Measurements from ENCODE around the gene CSGALNACT2.

Gene CSGALNACT2, protein sequence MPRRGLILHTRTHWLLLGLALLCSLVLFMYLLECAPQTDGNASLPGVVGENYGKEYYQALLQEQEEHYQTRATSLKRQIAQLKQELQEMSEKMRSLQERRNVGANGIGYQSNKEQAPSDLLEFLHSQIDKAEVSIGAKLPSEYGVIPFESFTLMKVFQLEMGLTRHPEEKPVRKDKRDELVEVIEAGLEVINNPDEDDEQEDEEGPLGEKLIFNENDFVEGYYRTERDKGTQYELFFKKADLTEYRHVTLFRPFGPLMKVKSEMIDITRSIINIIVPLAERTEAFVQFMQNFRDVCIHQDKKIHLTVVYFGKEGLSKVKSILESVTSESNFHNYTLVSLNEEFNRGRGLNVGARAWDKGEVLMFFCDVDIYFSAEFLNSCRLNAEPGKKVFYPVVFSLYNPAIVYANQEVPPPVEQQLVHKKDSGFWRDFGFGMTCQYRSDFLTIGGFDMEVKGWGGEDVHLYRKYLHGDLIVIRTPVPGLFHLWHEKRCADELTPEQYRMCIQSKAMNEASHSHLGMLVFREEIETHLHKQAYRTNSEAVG

DNA sequence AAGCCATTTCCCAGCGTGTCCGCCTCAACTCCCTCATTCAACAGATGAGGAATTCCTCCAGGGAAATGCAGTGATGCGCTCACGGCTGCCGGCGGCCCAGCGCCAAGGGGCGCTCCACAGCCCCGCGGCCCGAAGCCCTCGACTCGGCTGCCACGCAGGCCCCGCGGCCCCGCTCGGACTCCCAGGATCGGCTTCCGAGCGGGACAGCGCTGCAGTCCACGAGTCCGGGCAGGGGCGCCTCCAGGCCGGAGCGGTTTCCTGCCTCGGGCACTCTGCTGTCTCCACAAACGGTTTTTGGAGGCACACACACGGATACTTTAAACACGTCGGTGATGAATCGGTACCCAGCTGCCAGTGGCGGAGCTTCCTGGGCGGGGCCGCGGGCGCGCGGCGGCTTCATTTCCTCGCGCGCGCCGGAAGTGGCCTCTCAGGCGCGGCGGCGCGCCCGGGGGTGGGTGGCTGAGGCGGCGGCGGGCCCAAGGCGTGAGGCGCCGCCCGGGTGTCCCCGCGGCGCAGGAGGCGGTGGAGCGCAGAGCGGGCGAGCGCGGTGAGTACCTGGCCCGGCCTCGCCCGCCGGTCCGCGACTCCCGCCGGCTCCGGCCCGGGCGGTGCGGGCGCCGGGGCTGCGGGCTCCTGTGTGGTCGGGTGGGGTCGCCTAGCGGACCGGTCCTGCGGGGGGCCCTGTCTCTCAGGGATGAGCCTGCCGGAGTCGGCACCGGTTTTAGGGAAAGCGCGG is at the start of gene CSGALNACT2:
Gene CSGALNACT2, plus strand, starts transcription at position 425 of the 736 bp plus-strand sequence. CDS start 16,705 bp downstream, outside the sequence.
- peak within 1 kb of the TSS; percentile 73 for H3K4me3 ChIP-seq (ENCODE audit: low read length)
- TF ChIP-seq, protein P1, sequence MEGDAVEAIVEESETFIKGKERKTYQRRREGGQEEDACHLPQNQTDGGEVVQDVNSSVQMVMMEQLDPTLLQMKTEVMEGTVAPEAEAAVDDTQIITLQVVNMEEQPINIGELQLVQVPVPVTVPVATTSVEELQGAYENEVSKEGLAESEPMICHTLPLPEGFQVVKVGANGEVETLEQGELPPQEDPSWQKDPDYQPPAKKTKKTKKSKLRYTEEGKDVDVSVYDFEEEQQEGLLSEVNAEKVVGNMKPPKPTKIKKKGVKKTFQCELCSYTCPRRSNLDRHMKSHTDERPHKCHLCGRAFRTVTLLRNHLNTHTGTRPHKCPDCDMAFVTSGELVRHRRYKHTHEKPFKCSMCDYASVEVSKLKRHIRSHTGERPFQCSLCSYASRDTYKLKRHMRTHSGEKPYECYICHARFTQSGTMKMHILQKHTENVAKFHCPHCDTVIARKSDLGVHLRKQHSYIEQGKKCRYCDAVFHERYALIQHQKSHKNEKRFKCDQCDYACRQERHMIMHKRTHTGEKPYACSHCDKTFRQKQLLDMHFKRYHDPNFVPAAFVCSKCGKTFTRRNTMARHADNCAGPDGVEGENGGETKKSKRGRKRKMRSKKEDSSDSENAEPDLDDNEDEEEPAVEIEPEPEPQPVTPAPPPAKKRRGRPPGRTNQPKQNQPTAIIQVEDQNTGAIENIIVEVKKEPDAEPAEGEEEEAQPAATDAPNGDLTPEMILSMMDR (conservative IDR thresholded peaks at IDR 0.05; ENCODE audit: low read depth, low read length) = no peak
- no peak for DNase-seq (ENCODE audit: low read depth)

DNA sequence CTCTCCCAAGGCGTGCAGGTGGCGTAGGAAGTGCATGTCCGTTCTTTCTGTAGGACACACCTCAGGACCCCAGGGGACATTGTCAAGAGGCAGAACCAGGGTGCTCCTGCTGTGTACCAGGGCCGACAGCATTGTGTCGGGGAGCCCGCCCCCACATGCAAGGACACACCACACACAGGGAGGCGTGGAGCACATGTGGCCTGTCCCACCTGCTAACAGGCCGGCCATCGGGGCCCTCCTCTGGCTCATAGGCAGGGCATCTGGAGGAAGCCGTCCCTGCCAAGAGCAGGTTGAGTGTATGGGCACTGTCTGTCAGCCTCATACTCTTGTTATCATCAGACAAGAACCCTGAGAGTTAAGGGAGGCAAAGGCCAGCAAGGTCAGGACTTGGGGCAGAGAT is 48.7 kb upstream of the CSGALNACT2 start:
- no peak overlapping the region for H3K4me3 ChIP-seq (ENCODE audit: low read length)
- no peak for DNase-seq (ENCODE audit: low read depth)
- TF ChIP-seq, protein P1 (conservative IDR thresholded peaks at IDR 0.05; ENCODE audit: low read depth, low read length) = no peak

DNA sequence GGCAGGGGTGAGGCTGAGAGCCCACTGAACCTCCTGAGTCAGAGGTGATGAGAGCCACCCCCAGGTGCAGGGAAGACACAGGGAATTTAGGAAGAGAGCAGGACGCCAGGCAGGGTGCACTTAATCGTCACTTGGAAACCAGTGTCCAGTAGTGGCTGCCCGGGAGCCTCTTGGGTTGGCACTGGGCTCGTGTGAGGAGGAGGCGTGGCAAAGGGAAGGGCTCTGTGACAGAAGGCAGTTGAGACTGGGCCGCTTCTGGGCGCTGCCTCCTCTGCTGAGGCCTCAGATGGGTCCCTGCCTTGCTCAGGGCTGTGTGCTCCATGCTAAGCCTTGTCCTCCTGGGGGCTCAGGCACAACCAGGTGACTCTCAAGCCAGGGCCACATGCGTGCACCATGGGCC is 48.1 kb upstream of the CSGALNACT2 start:
- no peak overlapping the region for H3K4me3 ChIP-seq (ENCODE audit: low read length)
- no peak for DNase-seq (ENCODE audit: low read depth)
- TF ChIP-seq, protein P1 (conservative IDR thresholded peaks at IDR 0.05; ENCODE audit: low read depth, low read length) = no peak

DNA sequence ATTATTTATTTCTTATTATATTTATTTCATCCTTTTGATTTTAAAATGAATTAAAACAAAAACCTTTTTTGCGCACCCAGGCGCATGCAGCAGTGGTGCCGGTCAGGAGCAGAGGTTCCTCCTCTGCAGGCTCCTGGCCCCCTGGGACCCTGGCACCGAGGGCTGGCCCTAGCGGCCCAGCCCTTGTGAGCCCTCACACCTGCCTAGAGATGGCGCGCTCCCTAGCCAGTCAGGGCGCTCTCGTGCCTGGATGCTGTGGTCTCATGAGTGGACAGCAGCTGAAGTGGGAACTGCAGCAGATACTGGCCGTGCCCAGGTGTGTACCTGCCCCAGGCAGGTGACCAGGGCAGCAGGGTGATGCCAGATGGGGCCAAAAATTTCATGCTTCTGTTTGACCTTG is 47.6 kb upstream of the CSGALNACT2 start:
- TF ChIP-seq, protein P1 (conservative IDR thresholded peaks at IDR 0.05; ENCODE audit: low read depth, low read length) = no peak
- no peak for DNase-seq (ENCODE audit: low read depth)

DNA sequence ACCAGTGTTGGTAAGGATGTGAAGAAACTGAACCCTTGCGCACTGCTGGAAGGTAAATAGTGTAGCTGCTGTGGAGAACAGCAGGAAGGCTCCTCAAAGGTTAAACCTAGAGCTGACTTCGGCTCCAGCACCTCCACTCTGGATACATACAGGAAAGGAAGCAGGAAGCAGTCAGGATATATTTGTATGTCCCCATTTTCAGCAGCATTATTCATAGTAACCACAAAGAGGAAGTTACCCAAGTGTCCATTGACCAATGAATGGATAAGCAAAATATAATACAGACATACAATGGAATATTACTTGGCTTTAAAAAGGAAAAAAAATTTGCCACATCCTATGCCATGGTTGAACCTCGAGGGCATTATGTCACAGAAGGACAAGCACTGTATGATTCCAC is 46.4 kb upstream of the CSGALNACT2 start:
- TF ChIP-seq, protein P1 (conservative IDR thresholded peaks at IDR 0.05; ENCODE audit: low read depth, low read length) = no peak
- H3K4me3 ChIP-seq (ENCODE audit: low read length) = no peak overlapping the region
- no peak for DNase-seq (ENCODE audit: low read depth)

More for the DNA sequence above, 47.6 kb upstream of the CSGALNACT2 start:
- H3K4me3 ChIP-seq (ENCODE audit: low read length) = no peak overlapping the region

DNA sequence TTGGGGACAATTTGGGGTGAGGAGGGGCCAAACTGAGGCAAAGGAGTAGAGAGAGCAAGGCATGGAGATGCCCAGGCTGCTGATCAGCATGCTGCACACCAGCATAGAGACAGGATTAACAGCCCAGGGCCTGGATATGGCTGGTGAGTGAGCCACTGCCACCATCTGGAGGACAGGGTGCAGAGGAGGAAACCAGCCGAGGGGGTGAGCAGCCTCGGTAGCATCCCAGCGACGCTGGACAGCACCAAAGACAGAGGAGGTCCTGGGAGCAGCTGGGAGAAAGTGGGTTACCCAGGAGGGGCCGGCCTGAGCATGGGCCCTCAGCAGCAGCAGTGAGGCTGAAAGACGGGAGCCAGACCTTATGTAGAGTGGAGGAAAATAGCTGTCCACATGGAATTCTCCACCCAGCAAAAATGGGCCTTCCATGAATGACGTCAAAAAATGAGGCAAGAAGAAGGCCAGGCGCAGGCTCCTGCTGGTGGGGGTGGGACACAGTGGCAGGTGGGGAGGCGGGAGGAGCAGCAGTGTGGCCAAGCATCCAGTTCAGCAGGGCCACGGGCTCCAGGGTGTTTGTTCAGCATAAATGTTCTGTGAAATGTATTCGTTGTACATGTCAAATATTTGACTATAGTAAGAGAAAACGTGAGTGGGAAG is 44.7 kb upstream of the CSGALNACT2 start:
- no peak for DNase-seq (ENCODE audit: low read depth)
- no peak overlapping the region for H3K4me3 ChIP-seq (ENCODE audit: low read length)
- TF ChIP-seq, protein P1 (conservative IDR thresholded peaks at IDR 0.05; ENCODE audit: low read depth, low read length) = no peak

Measured in retinal pigment epithelial cell (primary cell).